SU-DHL-6 (cell line): ENCODE results near the gene HOXA5.

Source experiments
- H2AFZ ChIP-seq: fragments of 200-600 bp; sonication (generic); 2 replicates; pipeline ENCODE4 v1.6.1; 2014; ENCODE audit warnings: low read depth, mild to moderate bottlenecking, moderate library complexity, mixed read lengths, antibody characterized with exemption, low read length; ENCODE audit not compliant: severe bottlenecking
- H3F3A ChIP-seq: fragments of 200-600 bp; shearing (Covaris generic); 2 replicates; pipeline ENCODE4 v1.6.0; 2016; ENCODE audit warnings: antibody characterized with exemption, mild to moderate bottlenecking; ENCODE audit not compliant: insufficient read depth
- H3K27ac ChIP-seq: fragments of 200-600 bp; sonication (generic); 2 replicates; pipeline ENCODE4 v1.5.1; 2016; ENCODE audit warnings: low read depth, mild to moderate bottlenecking, low read length, moderate library complexity, mixed read lengths
- H3K27me3 ChIP-seq: fragments of 200-600 bp; sonication (generic), shearing (Covaris generic); 2 replicates; pipeline ENCODE4 v1.6.0; 2014; ENCODE audit warnings: mild to moderate bottlenecking, low read length
- H3K36me3 ChIP-seq: fragments of 200-600 bp; sonication (generic); 2 replicates; pipeline ENCODE4 v1.6.1; 2014; ENCODE audit warnings: mild to moderate bottlenecking, low read length, mixed read lengths
- H3K4me2 ChIP-seq: fragments of 300-600, 200-600 bp; shearing (Covaris generic), sonication (generic); 2 replicates; pipeline ENCODE4 v1.6.0; 2014; ENCODE audit warnings: low read length, low read depth, mild to moderate bottlenecking; ENCODE audit not compliant: poor library complexity, severe bottlenecking
- H3K4me3 ChIP-seq: fragments of 200-600 bp; sonication (generic); 2 replicates; pipeline ENCODE4 v1.5.1; 2014; ENCODE audit warnings: antibody characterized with exemption, low read length, mild to moderate bottlenecking, mixed read lengths; ENCODE audit not compliant: insufficient read depth, poor library complexity, severe bottlenecking
- H3K79me2 ChIP-seq: fragments of 200-600 bp; sonication (generic); 2 replicates; pipeline ENCODE4 v1.6.1; 2014; ENCODE audit warnings: mild to moderate bottlenecking, low read length, moderate library complexity; ENCODE audit not compliant: insufficient read depth
- H3K9ac ChIP-seq: fragments of 200-600 bp; sonication (generic); 2 replicates; pipeline ENCODE4 v1.7.0; 2014; ENCODE audit warnings: mild to moderate bottlenecking, low read length
- H3K9me2 ChIP-seq: fragments of 200-600 bp; sonication (generic); replicated peaks from 2 replicates; pipeline ENCODE4 v1.6.1; 2014; ENCODE audit warnings: low read length; ENCODE audit not compliant: insufficient read depth
- H3K9me3 ChIP-seq: fragments of 200-600 bp; sonication (generic); 2 replicates; pipeline ENCODE4 v1.6.1; 2014; ENCODE audit warnings: low read length, mixed read lengths; ENCODE audit not compliant: insufficient read depth
- H4K20me1 ChIP-seq: fragments of 200-600 bp; sonication (generic); 2 replicates; pipeline ENCODE4 v1.6.1; 2014; ENCODE audit warnings: low read depth, mild to moderate bottlenecking, antibody characterized with exemption, low read length, moderate library complexity, mixed read lengths
- CTCF ChIP-seq: fragments of 200-600 bp; sonication (generic); IDR thresholded peaks from one replicate; pipeline ENCODE4 v1.5.1; 2017; ENCODE audit warnings: antibody characterized with exemption, mild to moderate bottlenecking, low read length, moderate library complexity; ENCODE audit not compliant: insufficient read depth, poor library complexity, severe bottlenecking
- EZH2phosphoT487 ChIP-seq: fragments of 200-600 bp; sonication (generic), shearing (Covaris generic); conservative IDR thresholded peaks from 2 replicates; pipeline ENCODE4 v1.6.1; 2018; ENCODE audit warnings: mild to moderate bottlenecking, antibody characterized with exemption, low read length, moderate library complexity, mixed read lengths

The HOXA5 gene

DNA sequence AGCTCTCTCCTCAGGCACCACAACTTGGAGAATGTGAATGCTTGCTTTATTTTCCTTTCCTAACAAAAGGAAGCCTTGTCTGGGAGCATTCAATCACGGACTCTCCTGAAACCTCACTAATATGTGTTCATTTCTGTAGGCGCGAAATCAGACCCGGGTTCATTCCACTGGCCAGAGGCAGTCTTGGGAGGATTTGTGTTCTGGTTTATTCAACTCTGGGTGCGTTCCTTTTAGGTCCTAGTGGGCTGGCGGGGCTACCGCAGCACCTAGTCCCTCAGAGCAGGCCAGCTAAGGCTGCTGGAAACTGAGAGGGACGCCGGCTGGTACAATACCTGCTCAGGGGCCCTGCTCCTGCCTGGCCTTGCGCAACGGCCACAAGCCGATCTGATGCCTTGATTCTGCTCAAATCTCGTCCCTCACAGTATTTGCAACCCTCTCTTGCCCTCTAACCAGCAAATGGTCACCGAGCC lies 20.4 kb downstream of the HOXA5 start:
- H3K4me3 ChIP-seq: no peak overlapping the region

DNA sequence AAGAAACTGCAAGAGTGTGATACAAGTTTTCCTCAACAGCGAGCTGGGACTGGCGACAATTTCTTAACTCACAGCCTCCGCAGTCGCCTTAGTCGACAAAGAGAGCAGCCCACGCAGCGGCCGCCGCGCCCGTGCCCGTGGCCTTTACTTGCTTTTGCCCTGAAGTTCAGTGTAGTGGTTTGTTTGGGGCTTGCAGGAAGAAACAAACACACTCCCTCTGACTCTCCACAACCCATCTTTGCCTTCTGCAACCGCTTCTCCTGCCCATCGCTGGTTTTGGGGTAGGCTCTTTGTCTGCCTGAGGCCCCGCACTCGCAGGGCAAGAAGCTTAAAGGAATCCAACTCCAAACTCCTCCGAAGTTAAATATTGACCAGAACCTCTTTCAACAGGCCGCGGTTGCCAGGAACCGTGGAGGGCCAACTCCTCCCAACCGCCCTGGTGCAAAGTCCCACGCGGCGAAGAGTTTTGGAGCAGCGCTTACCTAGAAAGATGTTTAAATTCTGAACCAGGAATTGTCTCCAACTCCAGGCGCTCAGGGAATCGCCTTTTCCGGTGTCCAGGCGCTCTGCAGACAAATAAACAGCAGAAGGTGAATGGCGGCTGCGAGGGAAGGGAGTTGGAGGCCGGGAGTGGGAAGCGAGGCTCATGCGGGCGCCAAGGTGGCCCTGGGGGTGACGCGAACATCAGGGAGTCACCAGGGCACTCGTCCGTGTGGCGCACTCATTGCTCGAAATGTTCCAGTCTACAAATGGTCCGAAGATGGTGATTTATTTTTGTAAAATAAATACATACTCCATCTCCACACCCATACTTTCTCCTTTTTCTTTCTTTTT lies 21.2 kb downstream of the HOXA5 start:
- H3K9ac ChIP-seq: no peak overlapping the region
- no peak overlapping the region for H2AFZ ChIP-seq
- H4K20me1 ChIP-seq: no peaks in the 10 kb centered on the region
- no peaks in the 10 kb centered on the region for H3K36me3 ChIP-seq
- H3K27me3 ChIP-seq: no peaks in the 10 kb centered on the region
- H3F3A ChIP-seq: no peaks in the 10 kb centered on the region
- no peak overlapping the region for H3K27ac ChIP-seq
- no peaks in the 10 kb centered on the region for H3K9me3 ChIP-seq
- no peaks in the 10 kb centered on the region for H3K79me2 ChIP-seq
- no peak overlapping the region for H3K4me2 ChIP-seq
- TF ChIP-seq EZH2phosphoT487: no peak
- TF ChIP-seq CTCF: no peak
- H3K9me2 ChIP-seq: no peaks in the 10 kb centered on the region
- H3K4me3 ChIP-seq: no peak overlapping the region

More for the DNA sequence above, 20.4 kb downstream of the HOXA5 start:
- Histone ChIP-seq H3K27ac (no peak overlapping the region), H4K20me1 (no peaks in the 10 kb centered on the region), H3K36me3 (no peaks in the 10 kb centered on the region), H3K79me2 (no peaks in the 10 kb centered on the region), H3F3A (no peaks in the 10 kb centered on the region), H3K4me2 (no peak overlapping the region), H3K27me3 (no peaks in the 10 kb centered on the region), H3K9ac (no peak overlapping the region), H2AFZ (no peak overlapping the region), H3K9me3 (no peaks in the 10 kb centered on the region), H3K9me2 (no peaks in the 10 kb centered on the region)
- TF ChIP-seq EZH2phosphoT487: no peak
- no peak for TF ChIP-seq CTCF

GRCh38 chr7:27121684-27122076 lies 21.8 kb downstream of the HOXA5 start:
- TF ChIP-seq EZH2phosphoT487 (no peak), CTCF (no peak)
- H3K27me3 ChIP-seq: no peaks in the 10 kb centered on the region
- H3K9me3 ChIP-seq: no peaks in the 10 kb centered on the region
- H3K9me2 ChIP-seq: no peaks in the 10 kb centered on the region
- no peaks in the 10 kb centered on the region for H3K36me3 ChIP-seq
- H3K4me2 ChIP-seq: no peak overlapping the region
- no peaks in the 10 kb centered on the region for H3F3A ChIP-seq
- H4K20me1 ChIP-seq: no peaks in the 10 kb centered on the region
- H3K4me3 ChIP-seq: no peak overlapping the region
- H3K9ac ChIP-seq: no peak overlapping the region
- H2AFZ ChIP-seq: no peak overlapping the region
- no peaks in the 10 kb centered on the region for H3K79me2 ChIP-seq
- H3K27ac ChIP-seq: no peak overlapping the region
